Measurements from ENCODE around the gene ATRIP.

ATRIP gene

DNA sequence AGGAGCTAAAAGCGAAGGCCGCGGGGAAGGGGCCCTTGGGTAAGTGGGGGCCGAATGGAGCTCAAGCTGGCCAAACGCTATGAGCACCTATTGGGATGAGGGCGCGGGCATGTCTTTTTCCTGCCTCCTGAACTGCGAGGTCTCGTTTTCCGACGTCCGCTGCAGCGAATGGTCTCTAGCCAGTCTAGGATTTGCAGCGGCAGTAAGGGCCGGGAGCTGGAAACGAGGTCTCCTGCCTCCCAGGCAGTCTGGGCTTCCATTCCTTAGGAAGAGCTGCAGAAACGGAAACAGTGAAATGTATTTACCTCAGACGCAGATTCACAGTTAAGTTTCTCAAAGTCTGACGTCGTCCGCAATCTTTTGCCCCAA is 6.0 kb upstream of the ATRIP start:
- no peaks in the 10 kb centered on the region for H3K9me3 ChIP-seq (ENCODE audit: severe bottlenecking)
- ATAC-seq (ENCODE audit: low read depth) (no peak), DNase-seq (ENCODE audit: low spot score) (peak; percentile 45)
- H3K27ac ChIP-seq (ENCODE audit: poor library complexity, severe bottlenecking) = peak overlapping the region; percentile 71
- H3K4me3 ChIP-seq (ENCODE audit: severe bottlenecking) = peak overlapping the region; percentile 64
- TF ChIP-seq CTCF (IDR thresholded peaks at IDR 0.05; ENCODE audit: poor library complexity, severe bottlenecking) = no peak
- peaks cover 11% of the 10 kb centered on the region for H3K4me1 ChIP-seq (ENCODE audit: insufficient read depth, poor library complexity, severe bottlenecking)
- peaks cover 34% of the 10 kb centered on the region for H3K36me3 ChIP-seq (ENCODE audit: low read depth)
- no peaks in the 10 kb centered on the region for H3K27me3 ChIP-seq (ENCODE audit: insufficient read depth, poor library complexity, severe bottlenecking)

DNA sequence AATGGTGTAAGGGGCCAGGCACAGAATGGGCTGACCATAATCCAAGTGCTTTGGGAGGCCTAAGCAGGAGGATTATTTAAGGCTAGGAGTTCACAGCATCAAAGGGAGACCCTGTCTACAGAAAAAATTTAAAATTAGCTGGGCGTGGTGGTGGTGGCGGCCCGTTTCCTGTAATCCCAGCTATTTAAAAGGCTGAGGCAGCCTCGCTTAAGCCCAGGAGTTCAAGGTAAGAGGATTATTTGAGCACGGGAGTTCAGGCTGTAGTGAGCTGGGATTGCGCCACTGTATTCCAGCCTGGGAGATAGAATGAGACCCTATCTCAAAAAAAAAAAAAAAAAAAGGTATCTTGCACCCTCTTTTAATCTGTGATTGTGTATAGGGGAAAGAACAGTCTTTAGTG is 4.6 kb upstream of the ATRIP start:
- Histone ChIP-seq H3K27ac (ENCODE audit: poor library complexity, severe bottlenecking) (peak overlapping the region; percentile 71), H3K4me1 (ENCODE audit: insufficient read depth, poor library complexity, severe bottlenecking) (peaks cover 11% of the 10 kb centered on the region), H3K9me3 (ENCODE audit: severe bottlenecking) (no peaks in the 10 kb centered on the region), H3K36me3 (ENCODE audit: low read depth) (peaks cover 34% of the 10 kb centered on the region), H3K4me3 (ENCODE audit: severe bottlenecking) (no peak overlapping the region), H3K27me3 (ENCODE audit: insufficient read depth, poor library complexity, severe bottlenecking) (no peaks in the 10 kb centered on the region)
- DNase-seq (ENCODE audit: low spot score) = no peak
- ATAC-seq (ENCODE audit: low read depth) = no peak
- no peak for TF ChIP-seq CTCF (IDR thresholded peaks at IDR 0.05; ENCODE audit: poor library complexity, severe bottlenecking)

DNA sequence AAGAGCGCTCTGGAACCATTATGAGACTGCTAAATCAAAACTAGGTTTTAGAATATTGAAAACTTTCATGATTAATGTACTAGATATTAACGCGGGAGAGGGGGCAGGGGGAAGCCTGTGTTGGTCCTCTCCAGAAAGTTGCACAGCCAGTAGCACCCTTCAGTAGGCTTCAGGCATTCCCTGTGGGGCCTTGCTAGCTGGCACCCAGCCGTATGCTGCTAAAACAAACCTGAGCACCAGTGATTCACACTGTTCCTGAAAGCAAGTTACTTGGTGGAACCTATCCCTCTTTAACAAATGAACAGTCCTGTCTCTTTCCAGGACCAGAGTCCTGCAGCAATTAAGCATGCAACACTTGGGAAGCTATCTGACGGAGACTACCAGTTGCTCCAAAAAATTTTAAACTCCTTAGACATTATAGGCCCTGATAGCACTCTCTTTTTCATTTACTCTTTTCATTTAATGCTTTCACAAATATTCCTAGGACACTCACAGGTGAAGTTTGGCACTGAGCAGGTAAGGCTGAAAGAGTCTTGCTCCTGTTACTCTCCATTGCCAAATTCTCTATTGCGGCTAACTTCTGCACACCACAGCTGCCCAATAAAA is 1.2 kb upstream of the ATRIP start:
- Histone ChIP-seq H3K27ac (ENCODE audit: poor library complexity, severe bottlenecking) (peak overlapping the region; percentile 57), H3K9me3 (ENCODE audit: severe bottlenecking) (no peaks in the 10 kb centered on the region), H3K4me3 (ENCODE audit: severe bottlenecking) (peak overlapping the region; percentile 80), H3K4me1 (ENCODE audit: insufficient read depth, poor library complexity, severe bottlenecking) (peaks cover 16% of the 10 kb centered on the region), H3K36me3 (ENCODE audit: low read depth) (peaks cover 44% of the 10 kb centered on the region), H3K27me3 (ENCODE audit: insufficient read depth, poor library complexity, severe bottlenecking) (no peaks in the 10 kb centered on the region)
- no peak for TF ChIP-seq CTCF (IDR thresholded peaks at IDR 0.05; ENCODE audit: poor library complexity, severe bottlenecking)
- ATAC-seq (ENCODE audit: low read depth) = no peak
- no peak for DNase-seq (ENCODE audit: low spot score)

DNA sequence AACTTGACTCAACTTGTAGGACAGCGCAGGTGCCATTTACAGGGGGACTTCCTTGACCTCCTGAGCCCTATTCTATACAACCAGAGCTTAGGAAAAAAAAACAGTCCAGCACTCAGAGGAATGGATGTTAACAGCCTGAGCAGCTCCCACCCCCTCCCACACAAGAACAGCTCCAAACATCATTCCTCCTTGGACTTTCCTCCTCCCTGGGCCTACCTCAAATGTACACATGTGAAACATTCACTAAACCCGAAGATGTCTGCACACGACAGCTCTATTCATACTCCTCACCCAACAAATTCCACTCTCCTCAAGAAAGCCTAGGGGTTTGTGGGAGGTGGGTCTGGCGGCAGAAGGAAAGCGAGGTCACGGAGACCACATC is 503 bp upstream of the ATRIP start:
- H3K4me1 ChIP-seq (ENCODE audit: insufficient read depth, poor library complexity, severe bottlenecking) = peaks cover 16% of the 10 kb centered on the region
- no peaks in the 10 kb centered on the region for H3K9me3 ChIP-seq (ENCODE audit: severe bottlenecking)
- peak overlapping the region; percentile 57 for H3K27ac ChIP-seq (ENCODE audit: poor library complexity, severe bottlenecking)
- H3K36me3 ChIP-seq (ENCODE audit: low read depth) = peaks cover 44% of the 10 kb centered on the region
- no peak for TF ChIP-seq CTCF (IDR thresholded peaks at IDR 0.05; ENCODE audit: poor library complexity, severe bottlenecking)
- H3K27me3 ChIP-seq (ENCODE audit: insufficient read depth, poor library complexity, severe bottlenecking) = no peaks in the 10 kb centered on the region
- no peak; the same call in 2 of the 3 replicates for ATAC-seq (ENCODE audit: low read depth)
- no peak for DNase-seq (ENCODE audit: low spot score)
- peak overlapping the region; percentile 80 for H3K4me3 ChIP-seq (ENCODE audit: severe bottlenecking)

DNA sequence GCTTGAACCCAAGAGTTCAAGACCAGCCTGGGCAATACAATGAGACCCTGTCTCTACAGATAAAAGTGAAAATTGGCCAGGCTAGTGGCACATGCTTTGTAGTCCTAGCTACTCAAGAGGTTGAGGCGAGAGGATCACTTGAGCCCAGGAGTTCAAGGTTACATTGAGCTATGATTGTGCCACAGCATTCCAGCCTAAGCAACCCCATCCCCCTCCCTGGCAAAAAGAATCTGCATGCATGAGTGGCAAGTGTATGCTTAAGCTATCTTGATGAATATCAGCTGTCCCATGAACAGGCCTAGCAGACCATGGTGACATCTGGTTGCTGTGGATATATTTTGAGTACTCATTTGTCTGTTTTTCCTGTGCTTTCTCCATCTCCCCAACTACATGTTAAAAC is 4.7 kb downstream of the ATRIP start:
- ATAC-seq (ENCODE audit: low read depth) (no peak), DNase-seq (ENCODE audit: low spot score) (no peak)
- peaks cover 54% of the 10 kb centered on the region for H3K36me3 ChIP-seq (ENCODE audit: low read depth)
- no peak for TF ChIP-seq CTCF (IDR thresholded peaks at IDR 0.05; ENCODE audit: poor library complexity, severe bottlenecking)
- H3K27me3 ChIP-seq (ENCODE audit: insufficient read depth, poor library complexity, severe bottlenecking) = no peaks in the 10 kb centered on the region
- H3K4me3 ChIP-seq (ENCODE audit: severe bottlenecking) = no peak overlapping the region
- no peaks in the 10 kb centered on the region for H3K9me3 ChIP-seq (ENCODE audit: severe bottlenecking)
- peaks cover 9% of the 10 kb centered on the region for H3K4me1 ChIP-seq (ENCODE audit: insufficient read depth, poor library complexity, severe bottlenecking)
- no peak overlapping the region for H3K27ac ChIP-seq (ENCODE audit: poor library complexity, severe bottlenecking)

Measured in RWPE2 (cell line).